Choroid plexus epithelial cell (primary cell): ENCODE results near the gene MANF.
"Not testable (repeated sequence)": the region's sequence is repeated elsewhere in the genome, so short reads cannot be mapped to it uniquely, and the experiment has no call there.

Source experiments
- DNase-seq: peaks from one replicate; pipeline ENCODE4 v3.0.0-alpha.2; 2010; ENCODE audit warnings: low read depth
- H3K4me3 ChIP-seq: 2 replicates; pipeline ENCODE4 v1.5.1; 2011; ENCODE audit warnings: low read depth, mild to moderate bottlenecking, control low read depth, low read length, moderate library complexity
- CTCF ChIP-seq: conservative IDR thresholded peaks from 2 replicates; pipeline ENCODE4 v1.5.1; 2011; ENCODE audit warnings: low read depth, mild to moderate bottlenecking, control low read depth, inconsistent platforms, low read length, moderate library complexity

MANF gene

GRCh38 chr3:51384055-51384725 lies 901 bp upstream of the MANF start:
- peak overlapping the region; percentile 99 for H3K4me3 ChIP-seq
- DNase-seq: peak; percentile 28
- no peak for TF ChIP-seq CTCF

GRCh38 chr3:51385621-51386091 lies 565 bp downstream of the MANF start:
- H3K4me3 ChIP-seq: peak overlapping the region; percentile 77
- no peak for DNase-seq
- TF ChIP-seq CTCF: no peak

- peak overlapping the region; percentile 77 for H3K4me3 ChIP-seq
- TF ChIP-seq CTCF: no peak
- DNase-seq: no peak
Measured at GRCh38 chr3:51386159-51386851, 1.2 kb downstream of the MANF start.

- TF ChIP-seq CTCF: no peak
- H3K4me3 ChIP-seq: no peak overlapping the region
- DNase-seq: no peak
Measured at GRCh38 chr3:51386852-51387229, 1.8 kb downstream of the MANF start.

GRCh38 chr3:51387281-51387680 lies 2.2 kb downstream of the MANF start:
- not testable (repeated sequence) for H3K4me3 ChIP-seq, DNase-seq

GRCh38 chr3:51388286-51389029 lies 3.4 kb downstream of the MANF start:
- peak; percentile 34 for DNase-seq
- TF ChIP-seq CTCF: peak; percentile 35
- H3K4me3 ChIP-seq: no peak overlapping the region

- TF ChIP-seq CTCF: peak; percentile 87
- H3K4me3 ChIP-seq: no peak overlapping the region
- peak; percentile 71 for DNase-seq
Measured at GRCh38 chr3:51389423-51390183, 4.5 kb downstream of the MANF start.
